22Rv1 (cell line): ENCODE data around the gene EXOC2.

Source experiments
- H3K27ac ChIP-seq: fragments of 450-650 bp; 2 replicates; pipeline ENCODE4 v1.5.1; 2017
- ZFX ChIP-seq: fragments of 450-650 bp; IDR thresholded peaks from 2 replicates; pipeline ENCODE4 v1.6.1; 2017; ENCODE audit warnings: antibody characterized with exemption, borderline replicate concordance
- TF ChIP-seq, protein P1 (sequence below): fragments of 450-650 bp; IDR thresholded peaks from 2 replicates; pipeline ENCODE4 v1.5.1; 2017; ENCODE audit warnings: mild to moderate bottlenecking

Gene EXOC2

DNA sequence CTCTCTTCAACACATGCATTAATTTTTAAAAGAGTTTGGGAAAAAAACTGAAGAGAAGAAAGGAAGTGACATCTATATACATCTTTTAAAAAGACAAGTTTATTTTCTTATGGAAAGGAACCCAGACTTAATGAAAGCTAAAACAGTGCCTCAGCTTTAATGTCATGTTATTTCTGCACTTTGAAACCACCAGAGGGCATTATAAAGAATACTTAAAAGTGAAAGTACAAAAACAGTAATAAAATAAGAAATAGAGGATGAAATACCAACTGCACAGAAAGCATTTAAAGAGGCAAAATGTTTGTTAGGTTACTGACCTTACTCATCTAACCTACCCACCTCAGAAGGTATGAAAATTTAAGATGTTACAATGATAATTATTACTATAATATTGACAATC, 134.8 kb downstream of the EXOC2 start:
- TF ChIP-seq, protein P1, sequence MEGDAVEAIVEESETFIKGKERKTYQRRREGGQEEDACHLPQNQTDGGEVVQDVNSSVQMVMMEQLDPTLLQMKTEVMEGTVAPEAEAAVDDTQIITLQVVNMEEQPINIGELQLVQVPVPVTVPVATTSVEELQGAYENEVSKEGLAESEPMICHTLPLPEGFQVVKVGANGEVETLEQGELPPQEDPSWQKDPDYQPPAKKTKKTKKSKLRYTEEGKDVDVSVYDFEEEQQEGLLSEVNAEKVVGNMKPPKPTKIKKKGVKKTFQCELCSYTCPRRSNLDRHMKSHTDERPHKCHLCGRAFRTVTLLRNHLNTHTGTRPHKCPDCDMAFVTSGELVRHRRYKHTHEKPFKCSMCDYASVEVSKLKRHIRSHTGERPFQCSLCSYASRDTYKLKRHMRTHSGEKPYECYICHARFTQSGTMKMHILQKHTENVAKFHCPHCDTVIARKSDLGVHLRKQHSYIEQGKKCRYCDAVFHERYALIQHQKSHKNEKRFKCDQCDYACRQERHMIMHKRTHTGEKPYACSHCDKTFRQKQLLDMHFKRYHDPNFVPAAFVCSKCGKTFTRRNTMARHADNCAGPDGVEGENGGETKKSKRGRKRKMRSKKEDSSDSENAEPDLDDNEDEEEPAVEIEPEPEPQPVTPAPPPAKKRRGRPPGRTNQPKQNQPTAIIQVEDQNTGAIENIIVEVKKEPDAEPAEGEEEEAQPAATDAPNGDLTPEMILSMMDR = 0 out of 2 replicates have a peak, but pooled peaks have one; percentile 12
- TF ChIP-seq ZFX = no peak
- no peak overlapping the region for H3K27ac ChIP-seq

DNA sequence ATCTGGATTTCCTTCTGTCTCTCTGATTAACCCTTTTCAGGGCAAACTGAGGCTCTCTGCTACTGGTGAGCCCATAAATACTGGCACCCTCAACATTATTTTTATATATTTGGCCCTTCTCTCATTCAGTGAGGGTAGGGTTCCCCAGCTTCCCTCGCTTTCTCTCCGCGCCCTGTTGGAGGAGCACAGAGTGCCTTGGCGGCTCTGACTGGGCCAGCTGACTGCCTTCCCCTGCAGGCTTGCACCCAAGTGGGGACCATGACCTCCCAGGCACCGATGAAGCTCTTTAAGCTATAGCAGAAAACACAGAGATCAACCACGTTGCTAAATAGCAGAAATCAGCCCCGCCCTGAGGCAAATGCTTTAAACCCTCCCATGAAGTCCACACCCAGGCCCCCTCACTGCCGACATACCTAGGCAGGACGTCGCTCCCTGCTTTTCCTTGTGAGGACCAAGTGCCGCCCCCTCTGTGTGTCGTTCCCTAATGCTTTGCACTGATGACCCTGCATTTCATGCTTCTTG, 141.0 kb downstream of the EXOC2 start:
- no peak for TF ChIP-seq ZFX
- TF ChIP-seq, protein P1 = no peak
- no peak overlapping the region for H3K27ac ChIP-seq

DNA sequence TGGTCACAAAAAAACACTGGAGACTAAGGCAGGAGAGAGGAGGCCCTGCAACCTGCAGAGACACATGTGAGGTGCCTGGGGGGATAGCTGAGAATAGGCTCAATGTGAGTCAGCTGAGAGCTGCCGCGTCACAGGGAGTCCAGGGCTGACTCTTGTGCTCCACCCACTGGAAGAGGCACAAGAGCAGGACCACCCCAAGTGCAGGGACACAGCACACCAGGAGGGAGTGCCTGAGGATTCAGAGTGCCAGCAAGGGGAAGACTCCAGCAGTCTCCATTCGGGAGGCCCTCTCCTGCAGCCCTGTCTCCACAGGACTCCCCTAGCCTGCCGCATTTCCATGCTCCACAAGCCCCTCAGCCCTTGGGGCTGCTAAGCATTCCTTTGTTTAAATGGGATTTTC, 141.5 kb downstream of the EXOC2 start:
- TF ChIP-seq, protein P1 = no peak
- TF ChIP-seq ZFX = no peak
- no peak overlapping the region for H3K27ac ChIP-seq

GRCh38 chr6:549906-550305, 143.0 kb downstream of the EXOC2 start:
- TF ChIP-seq, protein P1 = no peak
- TF ChIP-seq ZFX = no peak
- no peak overlapping the region for H3K27ac ChIP-seq

- H3K27ac ChIP-seq = no peak overlapping the region
- TF ChIP-seq ZFX = no peak
- TF ChIP-seq, protein P1 = no peak
These were observed 144.4 kb downstream of the EXOC2 start for GRCh38 chr6:548517-548916.

DNA sequence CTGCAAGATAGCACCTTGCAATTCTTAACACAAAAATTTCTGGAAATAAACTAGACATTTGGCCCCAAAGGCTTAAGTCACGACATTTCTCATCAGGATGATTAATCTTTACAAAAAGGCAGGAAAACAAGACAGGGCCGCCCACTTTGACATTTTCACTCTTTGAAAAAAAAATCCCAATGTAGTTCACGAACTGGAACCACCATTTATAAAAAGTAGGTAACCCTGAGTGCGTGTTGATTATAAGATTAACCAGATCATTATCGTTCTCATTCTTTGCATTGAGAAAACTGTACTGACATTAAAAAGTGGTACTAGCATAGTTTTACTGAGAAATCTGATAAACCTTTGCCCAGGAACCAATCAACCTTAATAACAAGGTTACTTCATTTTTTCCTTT, 144.8 kb downstream of the EXOC2 start:
- TF ChIP-seq, protein P1 = no peak
- TF ChIP-seq ZFX = no peak
- H3K27ac ChIP-seq = no peak overlapping the region

DNA sequence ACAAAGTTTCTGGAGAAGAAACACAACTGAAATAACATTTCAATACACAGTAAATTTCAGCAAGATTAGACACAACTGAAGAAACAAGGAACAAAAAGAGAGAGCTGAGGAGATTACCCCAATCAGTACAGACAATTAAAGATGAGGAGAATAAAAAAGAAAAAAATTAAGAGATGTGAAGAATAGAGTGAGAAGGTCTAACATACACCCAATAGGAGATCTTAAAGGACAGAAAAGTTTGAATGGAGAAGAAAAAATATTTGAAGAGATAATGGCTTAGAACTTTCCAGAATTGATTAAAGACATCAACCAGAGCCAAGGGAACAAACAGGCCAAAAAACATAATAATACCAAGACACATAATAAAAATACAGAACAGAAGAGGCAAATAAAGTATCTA, 152.4 kb downstream of the EXOC2 start:
- no peak for TF ChIP-seq ZFX
- TF ChIP-seq, protein P1 = no peak
- H3K27ac ChIP-seq = no peak overlapping the region
